ENCODE results near the gene SPTLC2.

SPTLC2 gene

GRCh38 chr14:77622366-77622961 is 6.0 kb upstream of the SPTLC2 start:
- DNase-seq (ENCODE audit: insufficient read length, low spot score): no peak
- TF ChIP-seq CTCF (IDR thresholded peaks at IDR 0.05; ENCODE audit: insufficient read depth, missing control alignments): no peak
- no peak for FAIRE-seq

- FAIRE-seq: no peak
- TF ChIP-seq CTCF (IDR thresholded peaks at IDR 0.05; ENCODE audit: insufficient read depth, missing control alignments): no peak
- DNase-seq (ENCODE audit: insufficient read length, low spot score): no peak
These were observed 3.9 kb upstream of the SPTLC2 start for GRCh38 chr14:77620222-77620870.

GRCh38 chr14:77618381-77618970 is 2.0 kb upstream of the SPTLC2 start:
- no peak for TF ChIP-seq CTCF (IDR thresholded peaks at IDR 0.05; ENCODE audit: insufficient read depth, missing control alignments)
- no peak for DNase-seq (ENCODE audit: insufficient read length, low spot score)
- no peak for FAIRE-seq

GRCh38 chr14:77616133-77616453 is 344 bp downstream of the SPTLC2 start:
- DNase-seq (ENCODE audit: insufficient read length, low spot score) (no peak), FAIRE-seq (no peak)
- no peak for TF ChIP-seq CTCF (IDR thresholded peaks at IDR 0.05; ENCODE audit: insufficient read depth, missing control alignments)

GRCh38 chr14:77615361-77616132 is 890 bp downstream of the SPTLC2 start:
- no peak for TF ChIP-seq CTCF (IDR thresholded peaks at IDR 0.05; ENCODE audit: insufficient read depth, missing control alignments)
- no peak for DNase-seq (ENCODE audit: insufficient read length, low spot score)
- no peak for FAIRE-seq

- no peak for TF ChIP-seq CTCF (IDR thresholded peaks at IDR 0.05; ENCODE audit: insufficient read depth, missing control alignments)
- FAIRE-seq: no peak
- DNase-seq (ENCODE audit: insufficient read length, low spot score): no peak
These were observed 3.2 kb downstream of the SPTLC2 start for GRCh38 chr14:77613201-77613600.

Measured in D721Med (cell line).